K562 (cell line): ENCODE measurements around the gene OOEP. TPM values are rescaled to one million over a fixed set of nuclear protein-coding genes. Genes with fewer than 3 reads are reported as not detected.

ENCODE experiments used
- ATF7 ChIP-seq: fragments of 450-650 bp; IDR thresholded peaks from 2 replicates; pipeline ENCODE4 v1.7.1; 2014; ENCODE audit warnings: mild to moderate bottlenecking, moderate library complexity
- CHAMP1 ChIP-seq: fragments of 450-650 bp; IDR thresholded peaks from 2 replicates; pipeline ENCODE4 v1.6.1; 2016; ENCODE audit warnings: mild to moderate bottlenecking
- E2F6 ChIP-seq, 2 experiments: IDR thresholded peaks; 2 replicates each; pipeline ENCODE4 v1.6.1; 2011; ENCODE audit warnings: borderline replicate concordance in 1 of 2, control low read depth in 1 of 2, low read depth in 1 of 2, low read length in 1 of 2, mild to moderate bottlenecking in 1 of 2, mixed read lengths in 1 of 2, moderate library complexity in 1 of 2; ENCODE audit not compliant: insufficient read depth in 1 of 2, insufficient read length in 1 of 2, poor library complexity in 1 of 2, severe bottlenecking in 1 of 2; ENCODE audit errors: extremely low read depth in 1 of 2
- ETV5 ChIP-seq: sonication (generic); formaldehyde crosslinking; IDR thresholded peaks from 2 replicates; pipeline ENCODE4 v1.4.0; 2020; ENCODE audit warnings: low read depth, mild to moderate bottlenecking, missing genetic modification reagents
- NONO ChIP-seq, 2 experiments: fragments of 200-400 bp in 1 of 2; fragments of 450-650 bp in 1 of 2; formaldehyde crosslinking in 1 of 2; IDR thresholded peaks; 2 replicates each; pipeline ENCODE4 v1.6.1; 2017; ENCODE audit warnings: low read depth in 2 of 2, mild to moderate bottlenecking in 2 of 2, moderate library complexity in 2 of 2, low read length in 1 of 2
- OTX1 ChIP-seq: fragments of 450-650 bp; formaldehyde crosslinking; IDR thresholded peaks from 2 replicates; pipeline ENCODE4 v1.4.0; 2022; ENCODE audit warnings: mild to moderate bottlenecking
- PPARD ChIP-seq: fragments of 250-450 bp; sonication (Bioruptor Pico); IDR thresholded peaks from 2 replicates; pipeline ENCODE4 v1.8.0; 2022; ENCODE audit warnings: inconsistent platforms, mild to moderate bottlenecking, moderate library complexity
- RBM39 ChIP-seq: fragments of 200-400 bp; formaldehyde crosslinking; optimal IDR thresholded peaks from 2 replicates; pipeline ENCODE3; 2018; ENCODE audit warnings: low read depth, low read length
- SREBF2 ChIP-seq: sonication (generic); formaldehyde crosslinking; IDR thresholded peaks from 2 replicates; pipeline ENCODE4 v1.4.0; 2020; ENCODE audit warnings: mild to moderate bottlenecking, missing genetic modification reagents
- TARDBP ChIP-seq: fragments of 450-650 bp; IDR thresholded peaks from 2 replicates; pipeline ENCODE4 v1.6.1; 2016
- THAP7 ChIP-seq: fragments of 250-450 bp; sonication (Bioruptor Pico); IDR thresholded peaks from 2 replicates; pipeline ENCODE4 v1.5.0; 2021
- ZBTB33 ChIP-seq: sonication (generic); formaldehyde crosslinking; IDR thresholded peaks from 2 replicates; pipeline ENCODE4 v1.8.1; 2023; ENCODE audit warnings: mild to moderate bottlenecking, missing genetic modification reagents
- ZMIZ1 ChIP-seq, 2 experiments: fragments of 150-350 bp in 1 of 2; IDR thresholded peaks; 2 replicates each; pipeline ENCODE4 v1.6.1; 2012 to 2016; ENCODE audit warnings: low read depth in 2 of 2, low read length in 2 of 2, mild to moderate bottlenecking in 1 of 2, moderate library complexity in 1 of 2
- ZNF398 ChIP-seq: fragments of 250-450 bp; sonication (Bioruptor Pico); IDR thresholded peaks from 2 replicates; pipeline ENCODE4 v1.8.0; 2021; ENCODE audit warnings: moderate library complexity, mild to moderate bottlenecking, inconsistent platforms
- polyA plus RNA-seq, 8 experiments: library from polyadenylated mRNA; depleted of rRNA in 4 of 8; stranded (reverse) in 5 of 8; unstranded in 3 of 8; fragments of >200 nt; fragmentation: Nextera tagmentation in 2 of 8; fragmentation: Illumina TruSeq in 1 of 8; extraction: Ambion mirVana in 2 of 8; extraction: Trizol in 1 of 8; gene quantifications; 2 replicates each; pipeline versions ENCODE4 v1.2.1 to v1.2.3, GENCODE V29; 2011 to 2014; ENCODE audit warnings: inconsistent platforms in 1 of 8, missing spikeins in 1 of 8
- total RNA-seq, 7 experiments: library from RNA; depleted of rRNA in 6 of 7; stranded (reverse); fragments of >200 nt in 6 of 7; fragmentation: Illumina TruSeq in 2 of 7; extraction: Trizol in 2 of 7; gene quantifications; 2 replicates each; pipeline versions ENCODE4 v1.2.1 to v1.2.3, GENCODE V29; 2011 to 2021; ENCODE audit warnings: low replicate concordance in 1 of 7

The OOEP gene
- total and polyA plus RNA-seq, 9 of the 15 experiments (the other 6 are each of a cell fraction or from before 2014, with no cell fraction given), result not detected

- peak; percentile 44; the same call in 1 of the 2 replicates for TF ChIP-seq CHAMP1
- TF ChIP-seq ZBTB33 (CRISPR knock-in tag), result peak; percentile 73; the same call in 1 of the 2 replicates
- no peak for TF ChIP-seq THAP7 (CRISPR knock-in tag)
- peak; percentile 70 to 80 for TF ChIP-seq E2F6 (IDR thresholded peaks at IDR 0.05; ENCODE audit: borderline replicate concordance in 1 of 2, extremely low read depth in 1 of 2, insufficient read depth in 1 of 2, insufficient read length in 1 of 2, low read depth in 1 of 2, low read length in 1 of 2, poor library complexity in 1 of 2, severe bottlenecking in 1 of 2)
- TF ChIP-seq ZMIZ1 (IDR thresholded peaks at IDR 0.05; ENCODE audit: low read depth in 2 of 2, low read length in 2 of 2), result 0 out of 4 replicates have a peak, but pooled peaks of 1 of the 2 experiments have one; percentile 34
- no peak for TF ChIP-seq SREBF2 (CRISPR knock-in tag)
- TF ChIP-seq ZNF398 (CRISPR knock-in tag), result no peak
- peak; percentile 98 for TF ChIP-seq ETV5 (CRISPR knock-in tag)
- TF ChIP-seq OTX1 (CRISPR knock-in tag), result no peak
- TF ChIP-seq NONO (IDR thresholded peaks at IDR 0.05; ENCODE audit: low read depth in 2 of 2, low read length in 1 of 2), result 0 out of 4 replicates have a peak, but pooled peaks of 1 of the 2 experiments have one; percentile 12
- TF ChIP-seq PPARD (CRISPR knock-in tag), result no peak
- TF ChIP-seq ATF7, result peak; percentile 42; the same call in 1 of the 2 replicates
- TF ChIP-seq RBM39, result peak; percentile 73
- TF ChIP-seq TARDBP, result no peak
These were observed 19.3 kb upstream of the OOEP start (continued) for GRCh38 chr6:73388800-73389512.
